ENCODE data around the gene STRA8.

Gene STRA8

GRCh38 chr7:135233570-135233969 is at the start of gene STRA8:
TSS of gene STRA8 (plus strand) at chr7:135233838. CDS start at chr7:135240525, 6,687 bp downstream.
- DNase-seq, result no peak

GRCh38 chr7:135184254-135184841 is 49.3 kb upstream of the STRA8 start:
- no peak for DNase-seq

- no peak for DNase-seq
These were observed 48.0 kb upstream of the STRA8 start for GRCh38 chr7:135185471-135186260.

GRCh38 chr7:135186261-135186540 is 47.4 kb upstream of the STRA8 start:
- DNase-seq, result no peak

- no peak for DNase-seq
These were observed 46.8 kb upstream of the STRA8 start for GRCh38 chr7:135186841-135187253.

- DNase-seq, result no peak
These were observed 45.2 kb upstream of the STRA8 start for GRCh38 chr7:135188298-135188984.

GRCh38 chr7:135189221-135189662 is 44.4 kb upstream of the STRA8 start:
- DNase-seq, result peak in 6 of 56 donors; percentile 23 to 39 (median 30)

GRCh38 chr7:135189961-135190360 is 43.7 kb upstream of the STRA8 start:
- DNase-seq, result no peak

- DNase-seq, result no peak
These were observed 42.9 kb upstream of the STRA8 start for GRCh38 chr7:135190703-135191102.

GRCh38 chr7:135192914-135193536 is 40.6 kb upstream of the STRA8 start:
- DNase-seq, result no peak

- no peak for DNase-seq
These were observed 40.0 kb upstream of the STRA8 start for GRCh38 chr7:135193615-135194081.

- no peak for DNase-seq
These were observed 39.0 kb upstream of the STRA8 start for GRCh38 chr7:135194494-135195095.

- DNase-seq, result no peak
These were observed 38.5 kb upstream of the STRA8 start for GRCh38 chr7:135195156-135195555.

- DNase-seq, result no peak
These were observed 37.5 kb upstream of the STRA8 start for GRCh38 chr7:135195968-135196629.

GRCh38 chr7:135197343-135197742 is 36.3 kb upstream of the STRA8 start:
- no peak for DNase-seq

GRCh38 chr7:135197906-135198655 is 35.6 kb upstream of the STRA8 start:
- no peak for DNase-seq

- no peak for DNase-seq
These were observed 34.2 kb upstream of the STRA8 start for GRCh38 chr7:135199439-135199838.

- no peak for DNase-seq
These were observed 32.8 kb upstream of the STRA8 start for GRCh38 chr7:135200821-135201331.

GRCh38 chr7:135201350-135201749 is 32.3 kb upstream of the STRA8 start:
- no peak for DNase-seq

GRCh38 chr7:135204341-135204749 is 29.3 kb upstream of the STRA8 start:
- no peak for DNase-seq
